Raji (cell line): ENCODE data around the gene NT5DC1.

Source experiments
- POLR2A ChIP-seq: IDR thresholded peaks from 2 replicates; pipeline ENCODE4 v1.6.1; 2011; ENCODE audit warnings: low read depth, low read length, control low read depth; ENCODE audit not compliant: insufficient read depth

Gene NT5DC1

GRCh38 chr6:116279232-116280160 lies 178.8 kb downstream of the NT5DC1 start, which contains the start of gene TSPYL1:
Gene TSPYL1 (minus strand): TSS chr6:116279930. CDS start chr6:116279830, 100 bp downstream.
- peak; percentile 89 for TF ChIP-seq POLR2A

GRCh38 chr6:116280161-116280932 lies 179.7 kb downstream of the NT5DC1 start:
- TF ChIP-seq POLR2A: no peak

- TF ChIP-seq POLR2A: no peak
Observed at GRCh38 chr6:116280933-116281316, 180.3 kb downstream of the NT5DC1 start.

GRCh38 chr6:116282698-116283097 lies 182.0 kb downstream of the NT5DC1 start:
- TF ChIP-seq POLR2A: no peak

GRCh38 chr6:116283191-116283590 lies 182.5 kb downstream of the NT5DC1 start:
- no peak for TF ChIP-seq POLR2A

- no peak for TF ChIP-seq POLR2A
Observed at GRCh38 chr6:116286773-116287358, 186.2 kb downstream of the NT5DC1 start.

- TF ChIP-seq POLR2A: no peak
Observed at GRCh38 chr6:116287689-116288282, 187.1 kb downstream of the NT5DC1 start.

GRCh38 chr6:116289876-116290275 lies 189.2 kb downstream of the NT5DC1 start:
- no peak for TF ChIP-seq POLR2A

GRCh38 chr6:116290799-116291198 lies 190.1 kb downstream of the NT5DC1 start:
- TF ChIP-seq POLR2A: no peak

GRCh38 chr6:116291701-116292396 lies 191.2 kb downstream of the NT5DC1 start:
- no peak for TF ChIP-seq POLR2A

- TF ChIP-seq POLR2A: no peak
Observed at GRCh38 chr6:116292553-116292952, 191.9 kb downstream of the NT5DC1 start.

GRCh38 chr6:116298273-116298672 lies 197.6 kb downstream of the NT5DC1 start:
- no peak for TF ChIP-seq POLR2A

- no peak for TF ChIP-seq POLR2A
Observed at GRCh38 chr6:116298973-116299372, 198.3 kb downstream of the NT5DC1 start.
